Suprapubic skin (tissue), 4 donors: ENCODE results near the gene RPUSD1.

Experiments
- CTCF ChIP-seq, 2 donors: fragments of 200-600 bp in 1 of 2; fragments of 450-650 bp in 1 of 2; sonication (generic) in 1 of 2; IDR thresholded peaks; one replicate each; pipeline ENCODE4 v1.5.1; 2016 to 2019; ENCODE audit warnings: antibody characterized with exemption in 2 of 2, mild to moderate bottlenecking in 1 of 2, moderate library complexity in 1 of 2
- POLR2A ChIP-seq, 2 donors: fragments of 450-650 bp; IDR thresholded peaks; one replicate each; pipeline ENCODE4 v1.6.1; 2017; ENCODE audit warnings: antibody characterized with exemption in 2 of 2, mild to moderate bottlenecking in 2 of 2, moderate library complexity in 2 of 2
- POLR2AphosphoS5 ChIP-seq, 3 donors: sonication (generic); formaldehyde crosslinking; IDR thresholded peaks; one replicate each; pipeline ENCODE4 v1.6.1; 2017; ENCODE audit warnings: antibody characterized with exemption in 3 of 3

GRCh38 chr16:803754-804080 lies 15.5 kb upstream of the RPUSD1 start:
- TF ChIP-seq POLR2AphosphoS5 (IDR thresholded peaks at IDR 0.05) (no peak), CTCF (IDR thresholded peaks at IDR 0.05) (no peak), POLR2A (IDR thresholded peaks at IDR 0.05) (no peak)
